GM12864 (cell line): ENCODE data around the gene PRKAG2.

ENCODE experiments used
- DNase-seq: peaks from one replicate; pipeline ENCODE4 v3.0.0-alpha.2; 2011; ENCODE audit warnings: low read depth
- H3K4me3 ChIP-seq: 2 replicates; pipeline ENCODE4 v1.5.1; 2011; ENCODE audit warnings: mild to moderate bottlenecking, low read depth, low read length, control low read depth
- CTCF ChIP-seq: IDR thresholded peaks from 2 replicates; pipeline ENCODE4 v1.5.1; 2011; ENCODE audit warnings: low read depth, mild to moderate bottlenecking, moderate library complexity, low read length, control low read depth, inconsistent platforms; ENCODE audit errors: missing control alignments

PRKAG2 gene

GRCh38 chr7:151517601-151518104, 359.3 kb downstream of the PRKAG2 start:
- no peak for TF ChIP-seq CTCF

GRCh38 chr7:151515276-151515565, 361.7 kb downstream of the PRKAG2 start:
- TF ChIP-seq CTCF = no peak
- no peak overlapping the region for H3K4me3 ChIP-seq
- no peak for DNase-seq

More at GRCh38 chr7:151517601-151518104, 359.3 kb downstream of the PRKAG2 start:
- DNase-seq = no peak
- peak overlapping the region; percentile 86 for H3K4me3 ChIP-seq

GRCh38 chr7:151514461-151515275, 362.2 kb downstream of the PRKAG2 start:
- DNase-seq = no peak
- H3K4me3 ChIP-seq = no peak overlapping the region
- no peak for TF ChIP-seq CTCF

- no peak for TF ChIP-seq CTCF
- no peak for DNase-seq
- no peak overlapping the region for H3K4me3 ChIP-seq
Measured at GRCh38 chr7:151513133-151513532, 363.8 kb downstream of the PRKAG2 start.

- no peak overlapping the region for H3K4me3 ChIP-seq
- TF ChIP-seq CTCF = no peak
- no peak for DNase-seq
Measured at GRCh38 chr7:151512353-151512752, 364.6 kb downstream of the PRKAG2 start.

GRCh38 chr7:151511946-151512345, 365.0 kb downstream of the PRKAG2 start:
- no peak overlapping the region for H3K4me3 ChIP-seq
- no peak for DNase-seq
- no peak for TF ChIP-seq CTCF

- TF ChIP-seq CTCF = no peak
- no peak for DNase-seq
- no peak overlapping the region for H3K4me3 ChIP-seq
Measured at GRCh38 chr7:151511270-151511669, 365.6 kb downstream of the PRKAG2 start.
